H1 (cell line): ENCODE measurements around the gene KCNT1. TPM values are rescaled to one million over a fixed set of nuclear protein-coding genes. Genes with fewer than 3 reads are reported as not detected.

Experiments
- E2F6 ChIP-seq: IDR thresholded peaks from 2 replicates; pipeline ENCODE4 v1.6.1; 2012; ENCODE audit warnings: inconsistent platforms
- EP300 ChIP-seq, 2 experiments: IDR thresholded peaks; 1 replicate in 1 of 2; 2 replicates in 1 of 2; pipeline ENCODE4 v1.6.1; 2011 to 2012; ENCODE audit warnings: low read depth in 2 of 2, low read length in 2 of 2, mild to moderate bottlenecking in 2 of 2, borderline replicate concordance in 1 of 2, inconsistent platforms in 1 of 2, moderate library complexity in 1 of 2
- HDAC2 ChIP-seq, 2 experiments: fragments of 300-600 bp in 1 of 2; sonication (generic) in 1 of 2; IDR thresholded peaks; 2 replicates each; pipeline ENCODE4 v1.6.1; 2011 to 2012; ENCODE audit warnings: low read depth in 2 of 2, low read length in 2 of 2, mild to moderate bottlenecking in 2 of 2, moderate library complexity in 2 of 2, borderline replicate concordance in 1 of 2, inconsistent platforms in 1 of 2
- KDM4A ChIP-seq: IDR thresholded peaks from one replicate; pipeline ENCODE4 v1.7.1; 2012; ENCODE audit warnings: low read depth, mild to moderate bottlenecking, moderate library complexity, low read length, inconsistent platforms; ENCODE audit not compliant: severe bottlenecking
- KDM5A ChIP-seq: fragments of 200-600 bp; IDR thresholded peaks from 2 replicates; pipeline ENCODE4 v1.7.1; 2012; ENCODE audit warnings: mild to moderate bottlenecking, low read length, inconsistent platforms, mixed read lengths
- polyA plus RNA-seq, 7 experiments: library from polyadenylated mRNA; depleted of rRNA in 3 of 7; stranded (reverse) in 5 of 7; unstranded in 2 of 7; fragments of >200 nt in 5 of 7; fragments of 200-250 nt in 2 of 7; gene quantifications; 1 replicate in 5 of 7; 2 replicates in 1 of 7; 4 replicates in 1 of 7; pipeline versions ENCODE4 v1.2.1 to v1.2.3, GENCODE V29; 2011 to 2013; ENCODE audit warnings: missing spikeins in 2 of 7, mixed read lengths in 2 of 7
- total RNA-seq: library from RNA; stranded (reverse); fragmentation: NEBNext Ultra II Directional; extraction: Animal tissue kit (Norgen Biotek cat#: 25700); gene quantifications from 2 replicates; pipeline ENCODE4 v1.2.1, GENCODE V29; 2021
- TF ChIP-seq, protein P1 (sequence below): IDR thresholded peaks from 2 replicates; pipeline ENCODE4 v1.6.1; 2011; ENCODE audit warnings: low read length, improper control_type of control experiment
- TF ChIP-seq, protein P2 (sequence below): IDR thresholded peaks from 2 replicates; pipeline ENCODE4 v1.6.1; 2012; ENCODE audit warnings: low read length, inconsistent platforms

Gene KCNT1
- total and polyA plus RNA-seq, 2 of the 8 experiments (the other 6 are each of a cell fraction or from before 2014, with no cell fraction given): 0.13 to 0.20 TPM

- TF ChIP-seq, protein P1, sequence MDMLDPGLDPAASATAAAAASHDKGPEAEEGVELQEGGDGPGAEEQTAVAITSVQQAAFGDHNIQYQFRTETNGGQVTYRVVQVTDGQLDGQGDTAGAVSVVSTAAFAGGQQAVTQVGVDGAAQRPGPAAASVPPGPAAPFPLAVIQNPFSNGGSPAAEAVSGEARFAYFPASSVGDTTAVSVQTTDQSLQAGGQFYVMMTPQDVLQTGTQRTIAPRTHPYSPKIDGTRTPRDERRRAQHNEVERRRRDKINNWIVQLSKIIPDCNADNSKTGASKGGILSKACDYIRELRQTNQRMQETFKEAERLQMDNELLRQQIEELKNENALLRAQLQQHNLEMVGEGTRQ: no peak
- TF ChIP-seq KDM4A (no peak), E2F6 (no peak), HDAC2 (IDR thresholded peaks at IDR 0.05; ENCODE audit: borderline replicate concordance in 1 of 2, low read depth in 2 of 2, low read length in 2 of 2) (no peak), KDM5A (no peak), EP300 (IDR thresholded peaks at IDR 0.05; ENCODE audit: borderline replicate concordance in 1 of 2, low read depth in 2 of 2, low read length in 2 of 2) (no peak)
- TF ChIP-seq, protein P2, sequence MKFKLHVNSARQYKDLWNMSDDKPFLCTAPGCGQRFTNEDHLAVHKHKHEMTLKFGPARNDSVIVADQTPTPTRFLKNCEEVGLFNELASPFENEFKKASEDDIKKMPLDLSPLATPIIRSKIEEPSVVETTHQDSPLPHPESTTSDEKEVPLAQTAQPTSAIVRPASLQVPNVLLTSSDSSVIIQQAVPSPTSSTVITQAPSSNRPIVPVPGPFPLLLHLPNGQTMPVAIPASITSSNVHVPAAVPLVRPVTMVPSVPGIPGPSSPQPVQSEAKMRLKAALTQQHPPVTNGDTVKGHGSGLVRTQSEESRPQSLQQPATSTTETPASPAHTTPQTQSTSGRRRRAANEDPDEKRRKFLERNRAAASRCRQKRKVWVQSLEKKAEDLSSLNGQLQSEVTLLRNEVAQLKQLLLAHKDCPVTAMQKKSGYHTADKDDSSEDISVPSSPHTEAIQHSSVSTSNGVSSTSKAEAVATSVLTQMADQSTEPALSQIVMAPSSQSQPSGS: no peak
These were observed 58.5 kb downstream of the KCNT1 start (continued) for GRCh38 chr9:135760465-135760864.
